LNCAP (cell line): ENCODE data around the gene CAPG.

Source experiments
- CTCF ChIP-seq: fragments of 450-650 bp; IDR thresholded peaks from 2 replicates; pipeline ENCODE4 v1.5.1; 2017; ENCODE audit warnings: mild to moderate bottlenecking

The CAPG gene

GRCh38 chr2:85452237-85452636 lies 42.1 kb upstream of the CAPG start:
- no peak for TF ChIP-seq CTCF

GRCh38 chr2:85449214-85449588 lies 39.0 kb upstream of the CAPG start:
- no peak for TF ChIP-seq CTCF

GRCh38 chr2:85448461-85449213 lies 38.5 kb upstream of the CAPG start:
- no peak for TF ChIP-seq CTCF

- TF ChIP-seq CTCF: no peak
Observed at GRCh38 chr2:85447222-85447585, 37.0 kb upstream of the CAPG start.

DNA sequence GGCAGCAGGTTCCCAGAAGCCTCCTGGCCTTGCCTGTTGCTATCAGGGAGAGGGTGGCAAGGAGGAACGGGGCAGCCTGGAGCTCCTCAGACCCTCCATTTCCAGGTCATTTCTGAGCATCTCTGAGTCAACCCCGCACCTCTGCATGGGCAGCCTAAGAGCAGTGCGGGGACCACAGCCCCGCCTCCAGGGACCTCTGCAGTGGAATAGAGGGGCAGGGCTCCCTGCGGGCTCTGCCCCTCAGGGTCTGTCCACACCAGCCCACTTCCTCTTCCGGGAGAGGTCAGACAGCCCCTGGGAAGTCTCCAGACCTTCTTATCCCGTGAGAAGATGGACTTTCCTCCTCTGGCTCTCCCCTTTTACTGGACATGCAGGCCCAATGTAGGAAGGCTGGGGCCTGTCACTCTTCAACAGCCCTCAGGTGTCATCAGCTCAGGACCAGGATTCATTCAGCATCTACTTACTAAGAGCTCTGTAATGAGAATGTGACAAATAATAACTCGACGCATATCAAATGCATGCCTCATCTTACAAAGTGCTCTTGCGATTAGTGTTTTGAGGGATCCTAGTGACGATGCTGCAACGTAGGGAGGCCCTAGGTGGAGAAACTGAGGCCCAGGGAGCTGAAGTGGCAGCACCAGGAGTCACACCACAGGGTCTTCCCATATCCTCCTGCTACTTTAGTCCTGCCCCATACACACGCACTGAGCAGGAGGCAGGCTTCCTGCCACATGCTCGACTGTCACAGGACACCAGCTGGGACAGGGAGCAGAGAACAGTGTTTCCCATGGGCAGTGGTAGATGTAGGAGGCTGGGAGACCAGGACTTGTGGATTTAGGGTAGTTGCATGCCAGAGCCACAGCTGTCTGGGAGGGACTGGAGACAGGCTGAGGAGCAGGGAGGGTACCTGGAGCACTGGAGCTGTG lies 36.4 kb upstream of the CAPG start:
- TF ChIP-seq CTCF: no peak

GRCh38 chr2:85445316-85446295 lies 35.4 kb upstream of the CAPG start:
- TF ChIP-seq CTCF: no peak

DNA sequence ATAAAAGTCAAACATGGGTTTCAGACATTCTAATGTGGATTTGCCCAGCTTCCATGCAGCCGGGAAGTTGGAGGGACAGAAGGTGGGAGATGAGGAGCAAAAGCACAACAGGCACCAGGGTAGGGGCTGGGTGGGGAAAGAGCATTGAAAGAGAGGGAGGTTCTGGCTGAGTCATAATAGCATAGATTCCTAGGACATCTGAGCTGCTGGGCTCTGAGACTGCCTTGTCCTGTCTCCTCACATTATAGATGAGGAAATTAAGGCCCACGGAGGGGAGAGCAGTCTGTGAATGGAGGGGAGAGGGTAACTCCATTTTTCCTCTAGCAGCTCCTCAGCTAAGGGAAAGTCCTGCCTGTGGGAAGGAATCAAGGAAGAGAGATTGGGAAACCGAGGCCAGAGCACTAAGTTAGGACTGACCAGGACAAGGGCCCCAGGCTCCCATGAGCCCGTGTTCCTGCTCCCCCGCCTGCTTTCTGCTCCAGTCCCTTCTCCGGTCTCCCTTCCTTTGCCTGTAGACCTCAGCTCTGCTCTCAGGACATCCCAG lies 34.5 kb upstream of the CAPG start:
- TF ChIP-seq CTCF: no peak
